Activated CD4-positive, alpha-beta memory T cell treated with anti-CD3 and anti-CD28 coated beads, Interleukin-2, amount 10 ng/mL, durations not matched to agents 7 days and 5 days (primary cell): Measurements from ENCODE around the gene ENPP1. TPM values are rescaled to one million over a fixed set of nuclear protein-coding genes. Genes with fewer than 3 reads are reported as not detected.
A peak's percentile ranks its signal among the peaks of the same experiment; 100 is the strongest.

Experiments
- CTCF ChIA-PET: fragments of 350-600 bp; sonication (Branson Sonifier 250); formaldehyde crosslinking; loops from one replicate; lab custom pipeline; 2021; ENCODE audit warnings: antibody characterized with exemption, inconsistent platforms; lab: Charles Lee
- POLR2A ChIA-PET: fragments of 350-600 bp; sonication (Branson Sonifier 250); formaldehyde crosslinking; loops from one replicate; lab custom pipeline; 2021; ENCODE audit warnings: antibody characterized with exemption; lab: Charles Lee
- DNase-seq: peaks from one replicate; pipeline ENCODE4 v3.0.0-alpha.2; 2020
- H3K27ac Mint-ChIP-seq: one replicate; pipeline ENCODE4 v1.8.0; 2021; ENCODE audit warnings: mild to moderate bottlenecking, mixed read lengths
- H3K27me3 Mint-ChIP-seq: one replicate; pipeline ENCODE4 v1.8.0; 2021; ENCODE audit warnings: mixed read lengths
- H3K36me3 Mint-ChIP-seq: one replicate; pipeline ENCODE4 v1.8.0; 2021; ENCODE audit warnings: low read depth, mixed read lengths
- H3K4me1 Mint-ChIP-seq: one replicate; pipeline ENCODE4 v1.8.0; 2021; ENCODE audit warnings: mixed read lengths
- H3K4me3 Mint-ChIP-seq: one replicate; pipeline ENCODE4 v1.8.0; 2021; ENCODE audit warnings: mild to moderate bottlenecking, mixed read lengths
- H3K9me3 Mint-ChIP-seq: one replicate; pipeline ENCODE4 v1.8.0; 2021; ENCODE audit warnings: mixed read lengths
- total RNA-seq, 2 experiments: library from RNA; stranded (reverse); gene quantifications; one replicate each; pipeline ENCODE4 v1.2.3, GENCODE V29; 2021

Gene ENPP1
- total RNA-seq, 2 experiments from 2014 or later = 0.48 to 0.53 TPM

DNA sequence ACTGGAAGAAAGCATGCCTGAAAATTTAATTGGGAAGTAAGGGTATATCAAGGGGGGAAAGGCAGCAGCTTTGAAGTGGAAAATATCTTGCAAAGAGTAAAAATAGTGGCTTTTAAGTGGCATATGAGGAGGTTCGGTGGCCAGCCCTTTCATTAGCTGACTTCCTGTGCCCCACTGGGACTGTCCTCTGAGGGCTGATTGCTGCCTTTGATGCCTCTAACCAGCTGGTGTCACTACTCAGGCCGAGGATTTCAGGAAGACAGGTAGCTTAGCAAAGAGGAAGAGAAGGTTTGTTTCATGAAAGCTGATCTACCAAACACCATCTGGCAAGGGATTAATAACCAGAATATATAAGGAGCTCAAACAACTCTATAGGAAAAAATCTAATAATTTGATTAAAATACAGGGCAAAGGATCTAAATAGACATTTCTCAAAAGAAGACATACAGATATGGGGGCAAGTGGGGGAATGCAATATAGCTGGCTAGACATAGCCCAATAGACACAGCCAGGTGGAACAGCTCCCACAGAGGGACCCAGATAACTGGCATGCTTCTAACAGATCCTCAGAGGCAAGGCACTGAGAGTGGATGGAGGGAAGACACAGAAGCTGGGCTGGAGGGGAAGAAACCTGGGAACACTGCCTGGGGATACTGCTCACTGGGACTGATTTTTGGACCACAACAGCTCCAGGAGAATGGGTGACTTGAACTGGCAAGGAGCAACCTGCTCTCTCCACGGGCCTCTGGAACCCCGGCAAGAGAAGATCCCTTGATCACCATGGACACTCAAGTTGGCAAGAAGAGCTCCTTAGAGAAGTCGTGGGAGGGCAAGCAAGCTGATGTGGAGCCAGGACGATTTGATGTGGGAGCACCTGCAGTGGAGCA lies 110.2 kb downstream of the ENPP1 start:
- Mint-ChIP-seq H3K4me1 (peaks cover 17% of the 10 kb centered on the region), H3K27me3 (peaks cover 45% of the 10 kb centered on the region), H3K9me3 (no peaks in the 10 kb centered on the region), H3K36me3 (no peaks in the 10 kb centered on the region), H3K27ac (no peak overlapping the region), H3K4me3 (no peak overlapping the region)
- POLR2A ChIA-PET = no interaction called here
- CTCF ChIA-PET = interaction anchor here (1.3 kb wide), 2 partner anchors 10 to 223 kb away, joined by 4 read pairs; no protein-coding TSS in a partner anchor
- no peak for DNase-seq

DNA sequence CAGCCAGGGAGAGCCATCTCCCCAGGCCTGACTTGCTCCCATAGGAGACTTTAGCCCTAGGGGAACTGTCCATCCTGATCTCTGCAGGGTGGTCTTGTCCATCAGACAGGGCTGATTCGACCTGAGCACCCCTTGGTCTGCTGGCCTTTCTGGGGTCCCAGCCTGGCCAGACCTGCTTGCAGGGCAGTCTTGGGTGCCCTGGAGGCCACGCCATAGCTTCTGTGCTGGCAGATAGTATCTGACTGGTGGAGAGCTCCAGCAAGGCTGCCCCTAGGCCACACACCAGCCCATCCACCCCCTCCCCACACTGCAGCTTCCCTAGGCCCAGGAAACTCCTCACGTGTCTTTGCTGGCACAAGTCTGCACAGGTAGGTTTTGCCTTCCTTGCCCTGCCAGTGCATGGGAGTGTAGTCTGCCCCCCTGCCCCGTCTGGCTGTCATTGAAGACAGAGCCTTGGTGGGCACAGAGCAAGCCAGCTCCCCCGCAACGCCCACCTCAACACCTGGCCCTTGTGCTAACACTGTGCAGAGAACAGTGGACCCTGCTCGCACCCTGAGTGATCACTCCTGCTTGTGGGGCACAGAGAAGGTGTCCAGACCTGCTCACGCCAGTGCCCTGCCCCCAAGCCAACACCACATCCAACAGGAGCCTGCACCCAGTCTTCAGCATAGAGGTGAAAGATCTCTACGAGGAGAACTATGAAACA lies 111.0 kb downstream of the ENPP1 start:
- ChIA-PET CTCF (interaction anchor here (1.3 kb wide), 1 partner anchor 224 kb away, joined by 4 read pairs; no protein-coding TSS in a partner anchor), POLR2A (no interaction called here)
- H3K4me1 Mint-ChIP-seq = peaks cover 17% of the 10 kb centered on the region
- H3K9me3 Mint-ChIP-seq = peaks cover 3% of the 10 kb centered on the region
- H3K4me3 Mint-ChIP-seq = no peak overlapping the region
- no peak for DNase-seq
- H3K27ac Mint-ChIP-seq = no peak overlapping the region
- H3K36me3 Mint-ChIP-seq = no peaks in the 10 kb centered on the region
- peaks cover 37% of the 10 kb centered on the region for H3K27me3 Mint-ChIP-seq

DNA sequence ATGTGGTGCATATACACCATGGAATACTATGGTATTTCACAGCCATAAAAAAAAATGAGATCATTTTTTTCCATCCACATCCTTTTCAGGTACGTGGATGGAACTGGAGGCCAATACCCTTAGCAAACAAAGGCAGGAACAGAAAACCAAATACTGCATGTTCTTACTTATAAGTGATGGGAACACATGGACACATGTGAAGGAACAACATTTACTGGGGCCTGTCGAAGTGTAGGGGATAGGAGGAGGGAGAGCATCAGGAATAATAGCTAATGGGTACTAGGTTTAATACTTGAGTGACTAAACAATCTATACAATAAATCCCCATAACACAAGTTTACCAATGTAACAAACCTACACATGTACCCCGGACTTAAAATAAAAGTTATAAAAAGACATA lies 112.8 kb downstream of the ENPP1 start:
- Mint-ChIP-seq H3K4me3 (no peak overlapping the region), H3K27me3 (peaks cover 30% of the 10 kb centered on the region), H3K9me3 (peaks cover 3% of the 10 kb centered on the region), H3K36me3 (no peaks in the 10 kb centered on the region), H3K27ac (no peak overlapping the region), H3K4me1 (peaks cover 17% of the 10 kb centered on the region)
- POLR2A ChIA-PET = no interaction called here
- CTCF ChIA-PET = no interaction called here
- no peak for DNase-seq

DNA sequence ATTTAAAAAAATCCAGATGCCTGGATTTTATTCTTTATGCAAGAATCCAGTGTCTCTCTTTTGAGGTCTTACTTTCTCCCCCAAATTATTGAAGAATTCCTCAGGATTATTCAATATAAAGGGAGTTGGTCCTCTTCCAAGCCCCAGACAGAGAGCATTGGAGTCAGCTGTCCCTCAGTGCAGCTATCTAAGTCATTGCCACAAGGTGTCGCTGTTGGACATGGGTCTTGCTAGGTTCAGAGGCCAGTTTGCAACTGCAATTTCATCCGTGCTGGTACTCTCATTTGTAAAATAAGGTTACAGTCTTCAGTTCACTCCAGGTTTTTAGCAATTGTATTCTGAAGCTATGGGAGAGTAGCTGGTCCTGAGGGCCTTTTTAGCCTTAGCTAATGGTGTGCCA lies 115.5 kb downstream of the ENPP1 start:
- DNase-seq = peak; percentile 61

DNA sequence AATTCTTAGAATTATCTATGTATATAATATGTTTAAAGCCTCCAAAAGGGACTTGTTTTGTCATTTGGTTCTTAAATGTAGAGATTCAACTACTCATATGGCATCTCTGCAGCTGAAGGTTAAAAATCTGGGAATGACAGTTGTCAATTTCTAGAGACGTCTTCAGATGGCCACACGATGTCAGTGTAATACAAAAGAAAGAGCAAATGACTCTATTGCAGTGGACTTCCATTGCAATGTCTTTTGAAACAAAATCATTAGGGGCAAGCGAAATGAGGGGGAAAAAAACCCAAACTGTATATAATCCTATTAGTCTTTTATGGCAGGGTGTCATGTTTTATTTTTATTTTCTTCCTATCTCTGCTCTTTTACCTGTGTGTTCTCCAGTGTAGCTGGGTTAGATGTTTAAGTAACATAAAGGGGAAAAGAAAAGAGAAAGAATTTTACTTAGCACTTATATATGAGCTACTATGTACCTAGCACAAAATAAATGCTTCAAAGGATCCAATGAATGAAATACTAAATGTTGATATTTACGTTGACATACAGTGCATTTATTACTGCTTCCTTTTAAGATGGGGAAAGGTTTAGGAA lies 117.2 kb downstream of the ENPP1 start:
- Mint-ChIP-seq H3K27ac (no peak overlapping the region), H3K4me1 (no peaks in the 10 kb centered on the region), H3K36me3 (no peaks in the 10 kb centered on the region), H3K9me3 (peaks cover 3% of the 10 kb centered on the region), H3K4me3 (no peak overlapping the region), H3K27me3 (peaks cover 6% of the 10 kb centered on the region)
- ChIA-PET CTCF (interaction anchor here (1.0 to 1.4 kb wide), 4 partner anchors 10 to 297 kb away, joined by 3 to 5 read pairs (median 4); no protein-coding TSS in a partner anchor), POLR2A (no interaction called here)
- DNase-seq = no peak

More for the DNA sequence above, 115.5 kb downstream of the ENPP1 start:
- ChIA-PET POLR2A (no interaction called here), CTCF (interaction anchor here (0.6 to 1.6 kb wide), 11 partner anchors 8 to 844 kb away, joined by 3 to 12 read pairs (median 3); no protein-coding TSS in a partner anchor)
- Mint-ChIP-seq H3K4me1 (no peaks in the 10 kb centered on the region), H3K27me3 (peaks cover 14% of the 10 kb centered on the region), H3K27ac (no peak overlapping the region), H3K36me3 (no peaks in the 10 kb centered on the region), H3K4me3 (no peak overlapping the region), H3K9me3 (peaks cover 3% of the 10 kb centered on the region)

DNA sequence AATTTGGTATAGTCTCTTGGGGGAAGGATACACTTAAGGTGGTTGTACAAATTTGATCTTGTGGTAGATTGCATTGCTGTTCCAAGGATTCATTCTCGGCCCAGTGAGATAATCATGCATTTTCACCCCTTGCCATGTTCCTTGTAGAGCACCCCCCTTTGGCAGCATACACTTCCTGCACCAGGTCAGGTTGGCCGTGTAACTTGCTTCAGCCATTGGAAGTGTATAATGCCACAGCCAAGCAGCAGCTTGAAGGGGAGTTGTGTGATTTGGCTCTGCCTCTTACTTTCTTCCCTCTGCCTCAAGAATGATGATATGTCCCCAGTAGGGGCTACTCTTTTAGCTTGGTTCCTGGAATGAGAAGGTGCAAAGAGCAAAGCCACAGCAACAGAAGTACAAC lies 121.4 kb downstream of the ENPP1 start:
- CTCF ChIA-PET = no interaction called here
- no peak for DNase-seq
- POLR2A ChIA-PET = no interaction called here

DNA sequence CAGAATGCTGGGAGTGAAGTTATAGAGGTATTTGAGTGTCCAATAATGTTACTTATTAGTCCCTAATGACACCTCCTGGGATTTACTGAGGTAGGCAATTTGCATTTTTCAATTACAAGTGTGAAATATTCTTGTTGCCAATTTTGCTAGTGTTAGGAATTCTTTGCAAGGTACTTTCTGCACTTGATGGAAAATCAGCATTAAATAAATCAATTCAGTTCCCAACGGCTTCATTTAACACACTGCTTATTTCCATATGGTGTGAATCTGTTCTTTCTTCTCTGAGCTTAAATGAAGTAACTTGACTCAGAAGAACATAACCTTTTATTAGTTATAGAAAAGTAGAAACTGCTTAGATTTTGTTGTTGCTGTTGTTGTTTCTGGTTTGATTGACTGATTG lies 122.2 kb downstream of the ENPP1 start:
- CTCF ChIA-PET = interaction anchor here (0.5 to 0.7 kb wide), 2 partner anchors 20 kb away, joined by 3 to 4 read pairs; no protein-coding TSS in a partner anchor
- Mint-ChIP-seq H3K9me3 (no peaks in the 10 kb centered on the region), H3K27ac (no peak overlapping the region), H3K4me1 (no peaks in the 10 kb centered on the region), H3K4me3 (no peak overlapping the region), H3K36me3 (no peaks in the 10 kb centered on the region), H3K27me3 (peaks cover 4% of the 10 kb centered on the region)
- POLR2A ChIA-PET = no interaction called here
- no peak for DNase-seq

More for the DNA sequence above, 121.4 kb downstream of the ENPP1 start:
- H3K27me3 Mint-ChIP-seq = peaks cover 6% of the 10 kb centered on the region
- H3K4me1 Mint-ChIP-seq = no peaks in the 10 kb centered on the region
- no peaks in the 10 kb centered on the region for H3K9me3 Mint-ChIP-seq
- H3K4me3 Mint-ChIP-seq = no peak overlapping the region
- no peaks in the 10 kb centered on the region for H3K36me3 Mint-ChIP-seq
- H3K27ac Mint-ChIP-seq = no peak overlapping the region

DNA sequence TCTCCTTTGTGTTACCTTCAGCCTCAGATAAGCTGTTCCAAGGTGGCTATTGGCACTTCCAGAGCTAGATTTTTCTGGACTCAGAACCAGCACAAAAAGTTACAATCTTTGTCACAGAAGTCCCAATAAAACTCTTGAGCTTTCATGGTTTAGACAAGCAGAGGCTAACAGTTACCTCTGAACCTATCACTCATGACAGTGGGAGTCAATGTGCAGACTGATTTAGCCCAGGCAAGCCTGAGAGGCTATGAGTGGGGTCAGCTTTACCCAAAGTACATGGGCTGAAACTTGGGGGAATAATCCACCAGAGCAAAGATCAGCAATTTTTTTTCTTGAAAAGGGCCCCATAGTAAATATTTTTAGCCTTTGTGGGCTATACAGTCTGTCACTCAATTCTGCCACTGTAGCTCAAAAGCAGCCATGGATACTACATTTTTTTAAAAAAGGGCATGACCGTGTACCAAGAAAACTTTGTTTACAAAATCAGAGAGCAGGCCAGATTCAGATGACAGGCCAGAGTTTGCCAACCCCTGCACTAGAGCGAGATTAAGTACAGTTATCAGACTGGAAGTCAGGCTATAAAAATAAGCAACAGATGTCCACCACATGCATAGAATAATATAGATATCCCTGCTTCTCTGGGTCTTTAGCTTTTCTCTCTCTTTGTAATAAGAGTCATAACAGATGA lies 123.4 kb downstream of the ENPP1 start:
- no peak overlapping the region for H3K4me3 Mint-ChIP-seq
- ChIA-PET POLR2A (no interaction called here), CTCF (interaction anchor here (1.4 to 1.8 kb wide), 2 partner anchors 8 to 21 kb away, joined by 3 to 4 read pairs; no protein-coding TSS in a partner anchor)
- no peaks in the 10 kb centered on the region for H3K36me3 Mint-ChIP-seq
- no peaks in the 10 kb centered on the region for H3K4me1 Mint-ChIP-seq
- no peaks in the 10 kb centered on the region for H3K9me3 Mint-ChIP-seq
- H3K27ac Mint-ChIP-seq = no peak overlapping the region
- H3K27me3 Mint-ChIP-seq = peaks cover 4% of the 10 kb centered on the region
- no peak for DNase-seq

DNA sequence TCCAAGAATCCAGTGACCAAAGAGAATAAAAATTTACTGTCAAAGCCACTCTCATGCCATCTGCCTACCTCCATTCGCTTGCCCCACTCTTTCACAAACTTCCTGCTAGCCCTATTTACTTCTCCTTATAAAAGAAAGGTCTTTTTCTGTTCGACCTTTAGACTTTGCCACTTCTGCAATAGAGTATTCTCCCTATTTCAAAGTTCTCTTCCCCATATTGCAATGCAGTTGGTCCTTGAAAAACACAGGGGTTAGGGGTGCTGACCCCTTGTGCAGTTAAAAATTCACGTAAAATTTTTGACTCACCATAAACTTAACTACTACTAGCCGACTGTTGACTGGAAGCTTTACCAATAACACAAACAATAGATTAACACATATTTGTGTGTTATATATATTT lies 128.3 kb downstream of the ENPP1 start:
- Mint-ChIP-seq H3K9me3 (no peaks in the 10 kb centered on the region), H3K36me3 (no peaks in the 10 kb centered on the region), H3K27ac (no peak overlapping the region), H3K27me3 (peaks cover 8% of the 10 kb centered on the region), H3K4me3 (no peak overlapping the region), H3K4me1 (no peaks in the 10 kb centered on the region)
- DNase-seq = no peak
- POLR2A ChIA-PET = no interaction called here
- CTCF ChIA-PET = no interaction called here

DNA sequence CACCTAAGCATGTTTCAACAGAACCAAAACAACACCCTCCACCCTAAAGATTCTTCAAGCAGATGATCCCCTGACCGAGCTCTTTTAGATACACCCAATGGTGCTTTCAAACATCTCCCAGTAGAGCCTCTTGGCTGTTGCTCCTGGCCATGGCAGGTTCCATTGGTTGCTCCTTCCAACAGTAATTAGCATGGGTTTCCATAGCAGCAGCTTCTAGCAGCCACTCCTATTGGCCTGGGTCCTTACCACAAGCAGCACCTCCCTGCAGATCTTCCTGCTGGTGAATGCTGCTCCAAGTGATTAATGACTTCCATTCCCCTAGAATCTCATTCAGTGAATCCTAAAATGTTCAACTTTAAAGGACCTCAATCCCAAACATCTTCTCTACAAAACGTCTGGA lies 129.4 kb downstream of the ENPP1 start:
- Mint-ChIP-seq H3K27me3 (peaks cover 3% of the 10 kb centered on the region), H3K4me1 (no peaks in the 10 kb centered on the region), H3K4me3 (no peak overlapping the region), H3K9me3 (no peaks in the 10 kb centered on the region), H3K27ac (no peak overlapping the region), H3K36me3 (no peaks in the 10 kb centered on the region)
- CTCF ChIA-PET = interaction anchor here (1.0 kb wide), 1 partner anchor 22 kb away, joined by 3 read pairs; no protein-coding TSS in a partner anchor
- DNase-seq = no peak
- POLR2A ChIA-PET = no interaction called here

DNA sequence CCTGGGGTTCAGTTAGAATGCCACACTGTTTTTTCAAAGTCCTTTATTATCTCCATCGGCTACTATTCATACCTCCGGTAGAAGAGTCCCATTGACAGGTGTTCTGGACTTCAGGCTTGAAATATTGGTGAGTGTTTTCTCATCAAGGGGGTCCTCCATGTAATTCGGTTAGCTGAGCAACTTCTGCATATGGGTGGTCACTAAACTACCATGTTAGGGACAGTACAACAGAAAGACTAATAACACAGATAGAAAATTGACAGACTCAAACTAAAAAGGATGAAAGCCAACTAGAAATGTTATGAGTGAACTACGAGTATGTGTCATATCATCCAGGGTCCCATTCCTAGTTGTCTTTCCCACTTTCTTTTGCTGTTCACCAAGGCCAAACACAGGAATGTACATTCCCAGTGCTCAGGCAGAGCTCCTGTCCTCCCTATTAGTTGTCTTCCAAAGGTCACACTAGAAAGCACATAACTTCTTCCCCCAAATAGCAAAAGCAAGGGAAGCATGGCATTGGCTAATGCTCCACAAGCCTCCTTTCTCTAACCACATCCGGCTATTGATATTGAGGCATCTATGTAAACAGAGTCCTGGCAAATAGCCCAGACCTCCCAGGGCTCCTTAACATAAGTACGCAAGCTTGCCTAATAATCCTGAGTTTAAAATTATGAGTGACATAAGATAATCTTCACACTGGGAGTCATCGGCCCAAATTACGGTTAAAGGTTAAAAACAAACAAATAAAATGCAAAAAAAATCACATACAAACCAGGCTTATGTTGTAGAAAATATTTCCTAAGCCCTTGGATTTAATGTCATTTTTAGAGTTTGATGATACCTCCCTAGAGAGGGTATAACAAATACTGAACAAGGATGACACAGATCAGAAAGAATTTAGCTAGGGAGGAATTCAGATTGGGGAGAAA lies 130.1 kb downstream of the ENPP1 start:
- no peaks in the 10 kb centered on the region for H3K36me3 Mint-ChIP-seq
- ChIA-PET POLR2A (no interaction called here), CTCF (interaction anchor here (1.0 to 1.1 kb wide), 2 partner anchors 15 to 23 kb away, joined by 3 read pairs; no protein-coding TSS in a partner anchor)

More for the DNA sequence above, 130.1 kb downstream of the ENPP1 start:
- no peak overlapping the region for H3K4me3 Mint-ChIP-seq
- no peak for DNase-seq
- no peaks in the 10 kb centered on the region for H3K4me1 Mint-ChIP-seq
- H3K27me3 Mint-ChIP-seq = peaks cover 3% of the 10 kb centered on the region
- H3K27ac Mint-ChIP-seq = no peak overlapping the region
- no peaks in the 10 kb centered on the region for H3K9me3 Mint-ChIP-seq
